ENCODE results near the gene ZNHIT3.
"Not testable (repeated sequence)": the region's sequence is repeated elsewhere in the genome, so short reads cannot be mapped to it uniquely, and the experiment has no call there.

ZNHIT3 gene

GRCh38 chr17:36485027-36485426, 1.5 kb upstream of the ZNHIT3 start:
- no peak for DNase-seq

GRCh38 chr17:36485805-36486203, 677 bp upstream of the ZNHIT3 start:
- no peak for DNase-seq

- no peak for DNase-seq
Measured at GRCh38 chr17:36493956-36494355, 7.5 kb downstream of the ZNHIT3 start.

GRCh38 chr17:36494674-36495073, 8.2 kb downstream of the ZNHIT3 start:
- no peak for DNase-seq

- no peak for DNase-seq
Measured at GRCh38 chr17:36495076-36495578, 8.6 kb downstream of the ZNHIT3 start.

GRCh38 chr17:36496018-36496789, 9.7 kb downstream of the ZNHIT3 start:
- DNase-seq, result no peak

- DNase-seq, result no peak
Measured at GRCh38 chr17:36498155-36498554, 11.7 kb downstream of the ZNHIT3 start.

- no peak for DNase-seq
Measured at GRCh38 chr17:36498560-36499300, 12.2 kb downstream of the ZNHIT3 start.

- DNase-seq, result no peak
Measured at GRCh38 chr17:36500745-36501225, 14.3 kb downstream of the ZNHIT3 start.

- DNase-seq, result no peak
Measured at GRCh38 chr17:36501351-36501750, 14.9 kb downstream of the ZNHIT3 start.

- no peak for DNase-seq
Measured at GRCh38 chr17:36501963-36502362, 15.5 kb downstream of the ZNHIT3 start.

- DNase-seq, result no peak
Measured at GRCh38 chr17:36503456-36504155, 17.1 kb downstream of the ZNHIT3 start.

GRCh38 chr17:36504156-36504545, 17.7 kb downstream of the ZNHIT3 start:
- DNase-seq, result no peak

GRCh38 chr17:36505171-36505570, 18.7 kb downstream of the ZNHIT3 start:
- no peak for DNase-seq

GRCh38 chr17:36506249-36506826, 19.9 kb downstream of the ZNHIT3 start:
- DNase-seq, result no peak

GRCh38 chr17:36506831-36507230, 20.4 kb downstream of the ZNHIT3 start:
- DNase-seq, result no peak

- no peak for DNase-seq
Measured at GRCh38 chr17:36507266-36507665, 20.8 kb downstream of the ZNHIT3 start.

GRCh38 chr17:36508439-36508838, 22.0 kb downstream of the ZNHIT3 start:
- DNase-seq, result not testable (repeated sequence)

- DNase-seq, result no peak
Measured at GRCh38 chr17:36509272-36509985, 22.9 kb downstream of the ZNHIT3 start.

- no peak for DNase-seq
Measured at GRCh38 chr17:36510636-36511035, 24.2 kb downstream of the ZNHIT3 start.

- no peak for DNase-seq
Measured at GRCh38 chr17:36511216-36511615, 24.7 kb downstream of the ZNHIT3 start.

GRCh38 chr17:36512641-36513040, 26.2 kb downstream of the ZNHIT3 start:
- DNase-seq, result no peak
